Stimulated activated CD4-positive, alpha-beta T cell treated with anti-CD3 and anti-CD28 coated beads, Interleukin-4, amount 100 ng/mL, for 48 hours (primary cell): ENCODE results near the gene CACNG8.

Experiments
- DNase-seq, 2 donors: peaks; one replicate each; pipeline ENCODE4 v3.0.0-alpha.2; 2020; ENCODE audit warnings: low read depth in 2 of 2

The CACNG8 gene

DNA sequence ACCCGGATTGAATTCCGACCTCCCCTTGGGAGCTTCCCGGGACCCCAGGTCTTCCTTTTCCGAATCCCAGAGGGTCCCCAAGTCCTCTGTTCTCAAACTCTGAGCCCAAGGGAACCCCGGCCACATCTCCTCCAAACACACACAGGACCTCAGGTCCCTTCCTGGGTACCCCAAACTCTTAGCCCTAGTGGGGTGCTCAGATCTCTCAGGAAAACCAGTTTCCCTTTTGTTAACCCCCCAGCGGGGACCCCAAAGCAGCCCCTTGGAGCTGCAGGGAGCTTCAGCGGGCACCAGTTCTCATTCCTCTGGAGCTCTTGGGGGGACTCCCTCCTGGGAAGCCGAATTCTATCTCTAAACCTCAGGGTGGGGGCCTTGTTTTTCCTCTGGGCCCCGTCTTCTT lies 29.5 kb downstream of the CACNG8 start:
- DNase-seq: no peak

DNA sequence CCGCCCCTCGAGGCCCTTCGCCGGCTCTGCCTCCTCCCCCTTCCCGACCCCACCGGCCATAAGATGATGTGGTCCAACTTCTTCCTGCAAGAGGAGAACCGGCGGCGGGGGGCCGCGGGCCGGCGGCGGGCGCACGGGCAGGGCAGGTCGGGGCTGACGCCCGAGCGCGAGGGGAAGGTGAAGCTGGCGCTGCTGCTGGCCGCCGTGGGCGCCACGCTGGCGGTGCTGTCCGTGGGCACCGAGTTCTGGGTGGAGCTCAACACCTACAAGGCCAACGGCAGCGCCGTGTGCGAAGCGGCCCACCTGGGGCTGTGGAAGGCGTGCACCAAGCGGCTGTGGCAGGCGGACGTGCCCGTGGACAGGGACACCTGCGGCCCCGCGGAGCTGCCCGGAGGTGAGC lies 30.1 kb downstream of the CACNG8 start:
- no peak for DNase-seq

DNA sequence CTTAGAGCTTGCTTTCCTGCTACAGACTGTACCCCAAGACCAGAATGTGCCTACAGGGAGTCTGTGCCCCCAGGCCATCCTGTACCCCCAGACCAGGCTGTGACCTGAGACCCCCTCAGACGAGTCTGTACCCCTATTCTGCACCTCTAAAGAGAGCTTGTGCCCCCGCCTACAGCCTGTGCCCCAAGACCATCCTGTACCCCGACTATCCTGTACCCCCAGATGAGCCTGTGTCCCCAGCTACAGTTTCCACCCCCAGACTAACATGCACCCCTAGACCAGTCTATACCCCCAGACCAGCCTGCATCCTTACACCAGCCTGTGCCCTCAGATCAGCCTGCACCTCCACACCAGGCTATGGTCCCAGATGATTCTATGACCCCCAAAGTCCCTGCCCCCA lies 30.7 kb downstream of the CACNG8 start:
- DNase-seq: no peak

- no peak for DNase-seq
Observed at GRCh38 chr19:53994811-53995210, 32.1 kb downstream of the CACNG8 start.

GRCh38 chr19:53998223-53998622 lies 35.5 kb downstream of the CACNG8 start:
- no peak for DNase-seq

- DNase-seq: no peak
Observed at GRCh38 chr19:53999694-54000093, 37.0 kb downstream of the CACNG8 start.

- DNase-seq: no peak
Observed at GRCh38 chr19:54001496-54001895, 38.8 kb downstream of the CACNG8 start.

DNA sequence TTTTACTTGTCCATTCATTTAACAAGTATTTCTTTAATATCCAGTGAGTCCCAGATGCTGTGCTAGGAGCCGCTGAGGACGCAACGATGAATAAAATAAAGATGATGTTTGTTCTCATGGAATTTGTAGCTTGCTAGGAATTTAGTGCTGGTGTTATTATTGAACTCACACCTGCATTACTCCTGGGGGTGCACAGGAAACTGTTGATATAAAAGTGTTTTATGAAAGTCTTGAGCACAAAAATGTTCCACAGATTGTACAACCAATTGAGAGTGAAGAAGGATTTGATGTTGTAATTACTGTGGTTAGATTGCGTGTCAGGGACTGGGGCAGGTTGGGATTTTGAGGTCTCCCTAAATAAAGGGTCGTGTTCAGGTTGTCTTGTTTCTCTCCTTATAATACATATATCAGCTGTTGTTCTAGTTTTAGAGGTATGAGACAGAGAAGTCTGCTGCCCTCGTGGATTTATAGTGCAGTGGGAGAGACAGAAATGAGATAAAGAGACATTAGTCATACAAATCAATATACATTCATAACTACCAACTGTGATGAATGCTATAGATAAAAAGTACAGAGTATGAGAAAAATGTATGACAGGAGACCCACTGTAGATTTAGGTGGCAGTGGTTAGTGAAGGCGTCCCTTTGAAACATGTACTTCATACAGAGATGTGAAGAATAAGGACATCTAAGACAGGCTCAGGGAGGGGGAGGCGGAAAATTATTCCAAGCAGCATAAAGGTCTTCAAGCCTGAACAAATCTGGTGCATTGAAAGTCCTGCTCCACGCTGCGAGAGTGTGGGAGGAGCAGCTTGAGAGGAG lies 40.0 kb downstream of the CACNG8 start:
- DNase-seq: no peak

- DNase-seq: no peak
Observed at GRCh38 chr19:54009440-54009839, 46.7 kb downstream of the CACNG8 start.

DNA sequence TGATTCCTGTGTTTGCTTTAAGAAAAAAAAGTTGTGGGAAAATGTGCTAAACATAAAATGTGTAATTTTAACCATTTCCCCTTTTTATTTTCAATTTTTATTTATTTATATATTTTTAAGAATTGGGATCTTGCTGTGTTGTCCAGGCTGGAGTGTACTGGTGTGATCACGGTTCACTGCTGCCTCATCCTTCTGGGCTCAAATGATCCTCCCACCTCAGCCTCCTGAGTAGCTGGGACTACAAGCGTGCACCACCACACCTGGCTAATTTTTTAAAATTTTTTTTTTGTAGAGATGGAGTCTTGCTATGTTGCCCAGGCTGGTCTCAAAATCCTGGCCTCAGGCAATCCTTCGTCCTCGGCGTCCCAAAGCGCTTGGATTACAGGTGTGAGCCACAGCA lies 47.7 kb downstream of the CACNG8 start:
- DNase-seq: no peak

GRCh38 chr19:54011507-54012211 lies 48.9 kb downstream of the CACNG8 start:
- DNase-seq: no peak

GRCh38 chr19:54013866-54014265 lies 51.1 kb downstream of the CACNG8 start:
- no peak for DNase-seq

DNA sequence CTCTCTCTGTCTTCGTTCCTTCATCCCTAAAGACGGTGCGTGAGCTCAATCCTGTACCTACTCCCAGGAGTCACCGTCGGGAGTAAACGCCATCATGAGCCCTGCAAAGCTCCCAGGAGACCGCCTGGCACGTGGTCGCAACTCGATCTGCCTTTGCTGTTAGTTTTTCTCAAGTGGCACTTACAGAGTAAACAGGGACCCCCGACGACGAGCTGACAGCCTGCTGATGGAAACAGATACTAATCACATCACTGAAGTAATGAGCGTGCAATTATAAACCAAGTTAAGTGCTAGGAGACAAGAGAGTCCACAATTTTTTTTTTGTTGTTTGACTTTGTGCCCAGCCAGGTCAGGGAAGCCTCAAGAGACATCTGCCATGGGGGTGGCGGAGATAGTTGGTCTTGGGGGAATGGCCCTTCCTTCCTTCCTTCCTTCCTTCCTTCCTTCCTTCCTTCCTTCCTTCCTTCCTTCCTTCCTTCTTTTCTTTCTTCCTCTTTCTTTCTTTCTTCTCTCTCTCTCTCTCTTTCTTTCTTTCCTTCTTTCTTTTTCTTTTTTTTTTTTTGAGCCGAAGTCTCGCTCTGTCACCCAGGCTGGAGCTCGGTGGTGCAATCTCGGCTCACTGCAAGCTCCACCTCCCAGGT lies 52.3 kb downstream of the CACNG8 start:
- no peak for DNase-seq

DNA sequence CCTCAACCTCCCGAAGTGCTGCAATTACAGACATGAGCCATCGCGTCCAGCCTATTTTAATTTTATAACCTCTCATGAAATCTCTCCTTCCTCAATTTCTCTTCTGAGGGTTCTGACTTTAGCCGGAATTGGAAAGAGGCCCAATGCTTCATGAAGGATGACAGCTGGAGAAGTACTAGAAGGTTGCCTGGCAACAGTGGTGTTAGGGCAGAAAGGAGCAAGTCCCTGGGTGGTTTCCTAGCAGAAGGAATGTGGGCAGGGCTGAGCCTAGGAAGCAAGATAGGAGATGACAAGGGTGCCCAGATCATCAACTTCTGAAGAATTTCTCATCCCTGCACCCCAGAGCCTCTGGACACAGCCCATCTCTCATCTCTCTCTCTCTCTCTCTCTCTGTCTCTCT lies 54.5 kb downstream of the CACNG8 start:
- DNase-seq: no peak

- DNase-seq: no peak
Observed at GRCh38 chr19:54021363-54021762, 58.6 kb downstream of the CACNG8 start.

DNA sequence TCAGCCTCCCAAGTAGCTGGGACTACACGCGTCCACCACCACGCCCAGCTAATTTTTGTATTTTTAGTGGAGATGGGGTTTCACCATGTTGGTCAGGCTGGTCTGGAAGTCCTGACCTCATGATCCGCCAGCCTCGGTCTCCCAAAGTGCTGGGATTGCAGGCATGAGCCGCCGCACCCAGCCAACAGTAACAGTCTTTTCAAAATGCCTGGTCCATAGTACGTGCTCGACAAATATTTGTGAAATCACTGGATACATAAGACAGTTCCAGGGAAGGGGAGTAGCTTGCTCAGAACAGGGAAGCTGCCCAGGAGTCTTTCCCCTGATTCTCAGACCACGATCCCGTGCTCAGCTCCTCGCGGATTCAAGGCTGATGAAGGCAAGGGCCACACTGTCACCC lies 59.2 kb downstream of the CACNG8 start:
- DNase-seq: no peak

DNA sequence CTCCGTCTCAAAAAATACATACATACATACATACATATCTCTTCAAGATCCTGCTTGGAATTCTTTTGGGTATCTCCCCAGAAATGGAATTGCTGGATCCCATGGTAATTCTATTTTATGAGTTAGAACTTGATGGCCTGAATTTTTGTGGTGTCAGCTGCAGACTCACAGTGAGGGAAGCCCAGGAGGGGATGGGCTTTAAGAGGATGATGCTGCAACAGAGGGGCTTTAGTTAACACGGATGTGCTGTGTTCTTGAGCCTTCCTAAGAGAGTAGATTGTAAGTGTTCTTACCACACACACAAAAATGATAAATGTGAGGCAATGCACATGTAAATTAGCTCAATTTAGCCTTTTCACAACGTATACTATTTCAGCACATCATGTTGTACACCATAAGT lies 60.5 kb downstream of the CACNG8 start:
- no peak for DNase-seq

- DNase-seq: no peak
Observed at GRCh38 chr19:54024660-54025059, 61.9 kb downstream of the CACNG8 start.

DNA sequence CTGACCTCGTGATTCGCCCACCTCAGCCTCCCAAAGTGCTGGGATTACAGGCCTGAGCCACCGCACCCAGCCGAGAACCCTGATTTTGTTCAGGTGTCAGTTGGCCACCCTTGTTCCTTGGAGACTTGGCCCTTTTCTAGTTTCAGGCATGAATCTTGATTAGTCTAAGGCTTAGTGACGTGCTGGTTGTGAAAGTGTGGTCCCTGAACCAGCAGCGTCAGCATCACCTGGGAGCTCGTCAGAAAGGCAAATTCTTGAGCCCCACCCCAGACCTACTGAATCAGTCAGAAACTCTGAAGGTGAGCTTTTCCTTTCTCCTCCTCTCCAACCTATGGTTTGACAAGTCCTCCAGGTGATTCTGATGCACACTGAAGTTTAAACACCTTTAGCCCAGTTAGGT lies 63.9 kb downstream of the CACNG8 start:
- no peak for DNase-seq

DNA sequence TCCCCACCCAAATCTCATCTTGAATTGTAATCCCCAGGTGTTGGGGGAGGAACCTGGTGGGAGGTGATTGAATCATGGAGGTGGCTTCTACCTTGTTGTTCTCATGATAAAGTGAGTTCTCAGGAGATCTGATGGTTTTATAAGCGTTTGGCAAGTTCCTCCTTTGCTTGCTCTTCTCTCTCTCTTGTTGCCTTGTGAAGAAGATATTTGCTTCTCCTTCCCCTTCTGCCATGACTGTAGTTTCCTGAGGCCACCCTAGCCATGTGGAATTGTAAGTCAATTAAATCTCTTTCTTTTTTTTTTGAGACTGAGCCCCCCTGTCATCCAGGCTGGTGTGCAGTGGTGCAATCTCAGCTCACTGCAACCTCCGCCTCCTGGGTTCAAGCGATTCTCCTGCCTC lies 66.6 kb downstream of the CACNG8 start:
- no peak for DNase-seq

DNA sequence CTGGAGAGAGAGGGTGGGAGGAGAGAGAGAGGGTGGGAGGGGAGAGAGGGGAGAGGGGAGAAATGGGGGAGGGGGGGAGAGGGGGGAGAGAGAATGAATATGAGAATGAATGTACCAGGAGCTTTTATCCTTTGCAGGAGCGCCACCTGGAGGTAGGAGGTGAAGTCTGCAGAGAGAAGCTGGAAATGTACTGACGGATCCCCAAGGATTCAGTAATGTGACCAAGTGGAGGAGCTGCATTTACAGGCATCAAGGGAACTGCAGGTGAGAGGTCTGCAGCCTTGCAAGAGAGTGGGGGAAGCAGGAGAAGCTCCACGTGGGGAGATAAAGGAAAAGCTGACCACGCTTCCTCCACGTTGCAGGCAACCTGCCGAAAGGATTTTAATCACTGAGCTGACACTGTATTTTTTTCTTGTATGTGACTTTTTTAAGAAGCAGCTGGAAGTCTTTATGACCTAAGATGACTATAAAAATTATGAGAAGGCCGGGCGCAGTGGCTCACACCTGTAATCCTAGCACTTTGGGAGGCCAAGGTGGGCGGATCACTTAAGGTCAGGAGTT lies 67.3 kb downstream of the CACNG8 start:
- peak; percentile 35 to 37 for DNase-seq

DNA sequence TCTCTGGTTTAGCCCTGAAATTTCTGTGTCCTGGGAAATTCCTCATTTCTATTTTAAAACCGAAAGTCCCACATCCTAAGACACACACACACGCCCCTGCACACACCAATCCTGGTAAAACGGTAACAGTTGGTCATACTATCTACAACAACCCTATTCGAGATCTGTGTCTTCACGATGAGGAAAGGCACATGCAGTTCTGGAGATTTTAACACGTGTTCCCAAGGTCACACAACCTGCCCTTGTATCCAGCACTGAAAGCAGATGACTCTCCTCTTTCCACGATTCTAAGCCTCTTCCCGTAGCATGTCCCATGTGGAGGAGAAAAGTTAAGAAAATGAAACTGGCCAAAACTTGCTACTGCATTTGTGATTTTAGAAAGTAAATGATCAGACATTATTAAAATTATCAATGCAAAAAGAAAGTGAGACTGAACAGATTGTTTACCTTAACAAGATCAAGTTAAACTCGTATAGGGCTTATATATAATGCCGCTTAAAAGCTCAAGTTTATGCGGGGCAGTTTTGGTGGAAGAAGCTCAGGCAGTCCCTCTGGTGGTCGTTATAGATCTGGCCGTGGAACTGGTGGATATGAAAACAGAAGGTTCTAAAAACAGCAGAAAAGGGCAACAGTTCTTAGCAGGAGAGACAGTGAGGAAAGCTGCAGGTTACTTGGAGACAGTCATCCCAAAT lies 68.3 kb downstream of the CACNG8 start:
- DNase-seq: no peak
